Neural progenitor cell (in vitro differentiated cells): ENCODE data around the gene TOGARAM2. TPM values are rescaled to one million over a fixed set of nuclear protein-coding genes. Genes with fewer than 3 reads are reported as not detected.

ENCODE experiments used
- DNase-seq: peaks from one replicate; pipeline ENCODE4 v3.0.0-alpha.2; 2016; ENCODE audit warnings: low spot score
- H2AFZ ChIP-seq: fragments of 200-600 bp; sonication (generic); replicated peaks from 2 replicates; pipeline ENCODE4 v1.6.1; 2016; ENCODE audit warnings: antibody characterized with exemption
- H3F3A ChIP-seq: fragments of 200-600 bp; sonication (generic); 2 replicates; pipeline ENCODE4 v1.6.1; 2016; ENCODE audit warnings: antibody characterized with exemption, low read depth
- H3K27ac ChIP-seq: fragments of 200-600 bp; sonication (generic); 2 replicates; pipeline ENCODE4 v1.5.1; 2016; ENCODE audit warnings: mild to moderate bottlenecking
- H3K27me3 ChIP-seq: fragments of 200-600 bp; sonication (generic); 2 replicates; pipeline ENCODE4 v1.6.1; 2016; ENCODE audit warnings: mild to moderate bottlenecking, moderate library complexity
- H3K36me3 ChIP-seq: fragments of 200-600 bp; sonication (generic); 2 replicates; pipeline ENCODE4 v1.5.1; 2016
- H3K4me1 ChIP-seq: fragments of 200-600 bp; sonication (generic); 2 replicates; pipeline ENCODE4 v1.6.1; 2016; ENCODE audit warnings: mixed run types
- H3K4me2 ChIP-seq: fragments of 200-600 bp; sonication (generic); 2 replicates; pipeline ENCODE4 v1.6.1; 2016
- H3K4me3 ChIP-seq: fragments of 200-600 bp; sonication (generic); 2 replicates; pipeline ENCODE4 v1.5.1; 2016
- H3K79me2 ChIP-seq: fragments of 200-600 bp; sonication (generic); 2 replicates; pipeline ENCODE4 v1.6.1; 2016; ENCODE audit warnings: low read depth
- H3K9ac ChIP-seq: fragments of 200-600 bp; sonication (generic); 2 replicates; pipeline ENCODE4 v1.6.1; 2016
- H3K9me3 ChIP-seq: fragments of 200-600 bp; sonication (generic); 2 replicates; pipeline ENCODE4 v1.5.1; 2016; ENCODE audit warnings: low read depth
- H4K20me1 ChIP-seq: fragments of 200-600 bp; sonication (generic); 2 replicates; pipeline ENCODE4 v1.6.1; 2016; ENCODE audit warnings: low read depth
- H3K27ac Mint-ChIP-seq: 3 replicates; pipeline ENCODE4 v1.8.0; 2021; ENCODE audit warnings: mixed read lengths
- H3K27me3 Mint-ChIP-seq: 2 replicates; pipeline ENCODE4 v1.8.0; 2022; ENCODE audit warnings: low read depth, mild to moderate bottlenecking, inconsistent platforms, moderate library complexity, mixed read lengths; ENCODE audit not compliant: insufficient read depth
- H3K36me3 Mint-ChIP-seq: 3 replicates; pipeline ENCODE4 v1.8.0; 2021; ENCODE audit warnings: mixed read lengths
- H3K4me1 Mint-ChIP-seq: 3 replicates; pipeline ENCODE4 v1.8.0; 2021; ENCODE audit warnings: mixed read lengths
- H3K4me3 Mint-ChIP-seq: 3 replicates; pipeline ENCODE4 v1.8.0; 2021; ENCODE audit warnings: mild to moderate bottlenecking, moderate library complexity, mixed read lengths
- H3K9me3 Mint-ChIP-seq: 3 replicates; pipeline ENCODE4 v1.8.0; 2020; ENCODE audit warnings: mixed read lengths
- EZH2 ChIP-seq: fragments of 200-600 bp; sonication (generic); IDR thresholded peaks from 2 replicates; pipeline ENCODE4 v1.6.1; 2017; ENCODE audit warnings: antibody characterized with exemption, mild to moderate bottlenecking, moderate library complexity
- EZH2phosphoT487 ChIP-seq: fragments of 200-600 bp; sonication (generic); IDR thresholded peaks from 2 replicates; pipeline ENCODE4 v1.6.1; 2017; ENCODE audit warnings: antibody characterized with exemption
- total RNA-seq: library from RNA; depleted of rRNA; stranded (reverse); fragments of >200 nt; gene quantifications from 2 replicates; pipeline ENCODE4 v1.2.3, GENCODE V29; 2015; ENCODE audit warnings: low replicate concordance
- TF ChIP-seq, protein P1 (sequence below): fragments of 200-600 bp; sonication (generic); IDR thresholded peaks from 2 replicates; pipeline ENCODE4 v1.5.1; 2017; ENCODE audit warnings: antibody characterized with exemption, mild to moderate bottlenecking

The TOGARAM2 gene
- total RNA-seq, 1 donor from 2014 or later, result 0.04 TPM

DNA sequence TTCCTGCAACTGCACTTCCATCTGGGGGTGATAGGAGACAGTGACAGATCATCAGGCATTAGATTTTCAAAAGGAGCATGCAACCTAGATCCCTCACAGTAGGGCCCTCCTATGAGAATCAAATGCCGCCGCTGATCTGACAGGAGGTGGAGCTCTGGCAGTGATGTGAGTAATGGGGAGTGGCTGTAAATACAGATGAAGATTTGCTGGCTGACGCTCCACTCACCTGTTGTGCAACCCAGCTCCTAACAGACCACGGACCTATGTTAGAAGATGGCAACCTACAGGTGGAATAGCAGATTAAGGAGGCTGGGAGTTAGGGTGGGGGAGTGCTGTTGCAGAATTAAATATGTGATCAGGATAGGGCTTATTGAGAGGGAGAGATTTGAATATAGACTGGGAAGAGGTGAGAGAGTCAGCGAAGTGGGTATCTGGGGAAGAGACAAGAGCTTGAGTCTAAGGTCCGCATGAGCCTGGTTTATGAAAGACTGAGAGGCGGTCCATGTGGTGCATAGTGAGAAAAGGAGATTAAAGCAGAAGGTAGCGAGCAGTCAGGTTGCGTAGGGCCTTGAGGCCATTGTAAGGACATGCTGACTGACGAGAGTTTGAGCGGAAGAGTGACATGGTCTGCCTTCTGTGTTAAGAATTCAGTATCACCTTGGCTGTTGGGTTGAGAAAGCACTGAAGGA lies 31.3 kb upstream of the TOGARAM2 start:
- Mint-ChIP-seq H3K4me3 (peak overlapping the region; percentile 10), H3K36me3 (peaks cover 44% of the 10 kb centered on the region), H3K27me3 (peaks cover 12% of the 10 kb centered on the region), H3K4me1 (peaks cover 38% of the 10 kb centered on the region), H3K9me3 (peaks cover 28% of the 10 kb centered on the region), H3K27ac (no peak overlapping the region)
- Histone ChIP-seq H3K4me2 (no peak overlapping the region), H3K4me3 (no peak overlapping the region), H3K36me3 (peaks cover 37% of the 10 kb centered on the region), H3F3A (peaks cover 40% of the 10 kb centered on the region), H3K9me3 (peaks cover 11% of the 10 kb centered on the region), H3K4me1 (peaks cover 18% of the 10 kb centered on the region), H3K79me2 (peaks cover 2% of the 10 kb centered on the region), H3K9ac (no peak overlapping the region), H2AFZ (no peak overlapping the region), H3K27me3 (peaks cover 6% of the 10 kb centered on the region), H3K27ac (no peak overlapping the region), H4K20me1 (peaks cover 10% of the 10 kb centered on the region)
- DNase-seq, result no peak
- TF ChIP-seq EZH2phosphoT487, result no peak
- no peak for TF ChIP-seq EZH2
- TF ChIP-seq, protein P1, sequence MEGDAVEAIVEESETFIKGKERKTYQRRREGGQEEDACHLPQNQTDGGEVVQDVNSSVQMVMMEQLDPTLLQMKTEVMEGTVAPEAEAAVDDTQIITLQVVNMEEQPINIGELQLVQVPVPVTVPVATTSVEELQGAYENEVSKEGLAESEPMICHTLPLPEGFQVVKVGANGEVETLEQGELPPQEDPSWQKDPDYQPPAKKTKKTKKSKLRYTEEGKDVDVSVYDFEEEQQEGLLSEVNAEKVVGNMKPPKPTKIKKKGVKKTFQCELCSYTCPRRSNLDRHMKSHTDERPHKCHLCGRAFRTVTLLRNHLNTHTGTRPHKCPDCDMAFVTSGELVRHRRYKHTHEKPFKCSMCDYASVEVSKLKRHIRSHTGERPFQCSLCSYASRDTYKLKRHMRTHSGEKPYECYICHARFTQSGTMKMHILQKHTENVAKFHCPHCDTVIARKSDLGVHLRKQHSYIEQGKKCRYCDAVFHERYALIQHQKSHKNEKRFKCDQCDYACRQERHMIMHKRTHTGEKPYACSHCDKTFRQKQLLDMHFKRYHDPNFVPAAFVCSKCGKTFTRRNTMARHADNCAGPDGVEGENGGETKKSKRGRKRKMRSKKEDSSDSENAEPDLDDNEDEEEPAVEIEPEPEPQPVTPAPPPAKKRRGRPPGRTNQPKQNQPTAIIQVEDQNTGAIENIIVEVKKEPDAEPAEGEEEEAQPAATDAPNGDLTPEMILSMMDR, result no peak

DNA sequence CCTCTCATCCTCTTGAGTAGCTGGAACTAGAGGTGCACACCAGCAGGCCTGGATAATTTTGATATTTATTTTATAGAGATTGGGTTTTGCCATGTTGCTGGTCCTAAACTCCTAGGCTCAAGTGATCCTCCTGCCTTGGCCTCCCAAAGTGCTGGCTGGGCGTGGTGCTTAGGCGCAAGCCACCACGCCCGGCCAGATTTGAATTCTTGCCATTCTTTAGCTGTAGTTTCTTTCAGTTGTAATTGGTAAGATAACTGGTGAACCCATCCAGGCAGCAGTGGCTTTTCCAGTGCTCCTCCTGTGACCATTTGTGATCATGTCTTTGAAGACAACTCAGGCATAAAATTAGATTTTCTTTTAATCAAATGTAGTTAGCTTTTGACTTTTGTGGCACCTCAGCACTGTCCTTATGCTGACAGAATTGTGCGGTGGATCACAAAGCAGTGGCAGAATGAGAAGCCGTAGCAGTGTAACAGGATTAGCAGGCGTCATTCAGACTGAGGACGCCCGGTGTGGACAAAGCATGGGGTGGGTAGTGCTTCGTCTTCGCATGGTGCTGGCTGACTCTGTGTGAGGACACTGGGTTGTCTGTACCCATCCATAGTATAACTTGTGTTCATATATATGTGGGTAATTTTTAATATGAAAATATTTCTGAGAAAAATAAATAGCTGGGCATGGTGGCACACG lies 30.0 kb upstream of the TOGARAM2 start:
- peaks cover 29% of the 10 kb centered on the region for H3K36me3 ChIP-seq

DNA sequence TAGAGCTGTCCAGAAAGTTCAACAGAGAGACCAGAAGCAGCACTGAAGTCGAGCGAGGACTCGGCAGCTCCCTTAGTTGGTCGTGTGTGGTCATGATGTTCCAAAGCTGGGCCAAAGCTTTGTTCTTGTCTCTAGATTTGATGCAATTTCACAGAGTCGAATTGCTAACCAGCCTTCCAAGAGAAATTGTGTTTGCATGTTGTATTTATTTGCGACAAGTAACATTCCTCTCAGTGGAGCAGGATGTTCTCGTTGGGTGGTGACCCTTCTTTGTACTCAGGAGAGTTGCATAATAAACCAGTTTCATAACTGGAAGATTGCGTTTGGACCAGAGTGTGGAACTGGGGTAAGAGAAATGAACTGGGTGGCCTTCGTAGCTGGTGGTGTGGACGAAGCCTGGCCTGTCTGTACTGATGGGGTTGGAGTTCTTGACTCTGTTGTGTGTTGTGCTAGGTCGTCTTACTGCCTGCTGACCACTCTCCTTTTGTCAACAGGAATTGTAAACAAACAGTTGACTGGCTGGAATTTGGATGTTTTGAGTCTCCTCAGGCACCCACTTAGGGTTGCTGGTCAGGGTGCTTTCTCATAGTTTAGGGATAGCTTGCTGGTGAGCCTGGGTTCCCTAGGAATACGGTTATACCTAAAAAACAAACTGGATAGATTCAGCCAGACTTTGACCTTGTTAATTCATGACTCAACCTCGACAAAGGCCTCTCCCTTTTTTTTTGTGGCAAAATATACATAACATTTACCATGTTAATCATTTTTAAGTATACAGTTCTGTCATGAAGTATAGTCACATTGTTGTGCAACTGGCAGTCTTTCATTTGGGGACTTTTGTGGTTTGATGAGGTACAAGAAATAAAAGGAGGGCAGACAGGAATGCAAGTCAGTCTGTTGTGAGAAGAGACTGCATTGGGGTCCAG lies 28.9 kb upstream of the TOGARAM2 start:
- Histone ChIP-seq H3K4me1 (peaks cover 28% of the 10 kb centered on the region), H3K27me3 (peaks cover 6% of the 10 kb centered on the region), H3K36me3 (peaks cover 20% of the 10 kb centered on the region), H3K27ac (no peak overlapping the region), H3K4me3 (no peak overlapping the region), H3K9ac (no peak overlapping the region), H2AFZ (no peak overlapping the region), H3F3A (peaks cover 51% of the 10 kb centered on the region), H3K9me3 (peaks cover 11% of the 10 kb centered on the region), H4K20me1 (peaks cover 10% of the 10 kb centered on the region), H3K79me2 (no peaks in the 10 kb centered on the region), H3K4me2 (peak overlapping the region; percentile 61)
- no peak overlapping the region for H3K4me3 Mint-ChIP-seq
- no peak for TF ChIP-seq EZH2phosphoT487
- H3K27me3 Mint-ChIP-seq, result peaks cover 16% of the 10 kb centered on the region
- H3K27ac Mint-ChIP-seq, result peak overlapping the region; percentile 92
- peak; percentile 50 for DNase-seq
- peaks cover 26% of the 10 kb centered on the region for H3K36me3 Mint-ChIP-seq
- peaks cover 25% of the 10 kb centered on the region for H3K9me3 Mint-ChIP-seq
- peaks cover 55% of the 10 kb centered on the region for H3K4me1 Mint-ChIP-seq

More for the DNA sequence above, 30.0 kb upstream of the TOGARAM2 start:
- Mint-ChIP-seq H3K36me3 (peaks cover 35% of the 10 kb centered on the region), H3K9me3 (peaks cover 28% of the 10 kb centered on the region), H3K27ac (no peak overlapping the region), H3K4me3 (no peak overlapping the region), H3K4me1 (peaks cover 47% of the 10 kb centered on the region), H3K27me3 (peaks cover 12% of the 10 kb centered on the region)
- Histone ChIP-seq H3K27ac (no peak overlapping the region), H3K4me2 (peak overlapping the region; percentile 61), H3K4me3 (no peak overlapping the region), H4K20me1 (peaks cover 10% of the 10 kb centered on the region), H3K9me3 (peaks cover 11% of the 10 kb centered on the region), H2AFZ (no peak overlapping the region), H3K27me3 (peaks cover 6% of the 10 kb centered on the region), H3K4me1 (peaks cover 21% of the 10 kb centered on the region), H3F3A (peaks cover 44% of the 10 kb centered on the region), H3K9ac (no peak overlapping the region), H3K79me2 (no peaks in the 10 kb centered on the region)
- DNase-seq, result peak; percentile 94
- TF ChIP-seq, protein P1, result no peak
- TF ChIP-seq EZH2, result no peak
- TF ChIP-seq EZH2phosphoT487, result peak; percentile 99
